ENCODE data around the gene TESK1.
"Not testable (repeated sequence)": the region's sequence is repeated elsewhere in the genome, so short reads cannot be mapped to it uniquely, and the experiment has no call there.

Gene TESK1

GRCh38 chr9:35579659-35580227 is 25.3 kb upstream of the TESK1 start:
- not testable (repeated sequence) for DNase-seq (ENCODE audit: low spot score)

GRCh38 chr9:35583521-35583920 is 21.5 kb upstream of the TESK1 start:
- not testable (repeated sequence) for DNase-seq (ENCODE audit: low spot score)

GRCh38 chr9:35584681-35585080 is 20.4 kb upstream of the TESK1 start:
- not testable (repeated sequence) for DNase-seq (ENCODE audit: low spot score)

- not testable (repeated sequence) for DNase-seq (ENCODE audit: low spot score)
Observed at GRCh38 chr9:35588506-35588905, 16.6 kb upstream of the TESK1 start.

GRCh38 chr9:35593581-35593980 is 11.5 kb upstream of the TESK1 start:
- DNase-seq (ENCODE audit: low spot score), result no peak

- DNase-seq (ENCODE audit: low spot score), result no peak
Observed at GRCh38 chr9:35594471-35594870, 10.6 kb upstream of the TESK1 start.

- DNase-seq (ENCODE audit: low spot score), result not testable (repeated sequence)
Observed at GRCh38 chr9:35596907-35597306, 8.2 kb upstream of the TESK1 start.

GRCh38 chr9:35598866-35599590 is 6.0 kb upstream of the TESK1 start:
- DNase-seq (ENCODE audit: low spot score), result no peak

GRCh38 chr9:35599763-35600604 is 5.1 kb upstream of the TESK1 start:
- no peak for DNase-seq (ENCODE audit: low spot score)

- no peak for DNase-seq (ENCODE audit: low spot score)
Observed at GRCh38 chr9:35603506-35603985, 1.5 kb upstream of the TESK1 start.

- peak; percentile 98 for DNase-seq (ENCODE audit: low spot score)
Observed at GRCh38 chr9:35603986-35604577, 980 bp upstream of the TESK1 start.

GRCh38 chr9:35605351-35606137 is 482 bp downstream of the TESK1 start:
- peak; percentile 87 for DNase-seq (ENCODE audit: low spot score)

- DNase-seq (ENCODE audit: low spot score), result peak; percentile 36
Observed at GRCh38 chr9:35606138-35606504, 1.1 kb downstream of the TESK1 start.

- DNase-seq (ENCODE audit: low spot score), result no peak
Observed at GRCh38 chr9:35606726-35607125, 1.7 kb downstream of the TESK1 start.

- no peak for DNase-seq (ENCODE audit: low spot score)
Observed at GRCh38 chr9:35608221-35608620, 3.2 kb downstream of the TESK1 start.

GRCh38 chr9:35609001-35609819 is 4.1 kb downstream of the TESK1 start:
- DNase-seq (ENCODE audit: low spot score), result no peak

- no peak for DNase-seq (ENCODE audit: low spot score)
Observed at GRCh38 chr9:35609820-35610163, 4.7 kb downstream of the TESK1 start.

- DNase-seq (ENCODE audit: low spot score), result peak; percentile 53
Observed at GRCh38 chr9:35611230-35611797, 6.3 kb downstream of the TESK1 start.

- DNase-seq (ENCODE audit: low spot score), result not testable (repeated sequence)
Observed at GRCh38 chr9:35612066-35612465, 7.0 kb downstream of the TESK1 start.

GRCh38 chr9:35612843-35613242 is 7.8 kb downstream of the TESK1 start:
- no peak for DNase-seq (ENCODE audit: low spot score)

Data from iPS-NIHi11 (cell line).